ENCODE results near the gene ATP1A2.

ATP1A2 gene

GRCh38 chr1:160075836-160076235 lies 39.7 kb upstream of the ATP1A2 start:
- Histone ChIP-seq H3K9me3 (ENCODE audit: insufficient read depth, low read length) (no peaks in the 10 kb centered on the region), H4K20me1 (ENCODE audit: insufficient read depth, low read length) (no peaks in the 10 kb centered on the region), H3K4me3 (ENCODE audit: low read length) (no peak overlapping the region), H3K36me3 (replicated peaks; ENCODE audit: low read depth, low read length) (no peaks in the 10 kb centered on the region), H2AFZ (ENCODE audit: low read depth, low read length) (no peak overlapping the region), H3K4me1 (ENCODE audit: low read length) (peaks cover 3% of the 10 kb centered on the region), H3K27me3 (ENCODE audit: low read depth, low read length) (peaks cover 42% of the 10 kb centered on the region), H3K9ac (ENCODE audit: low read length) (no peak overlapping the region), H3K79me2 (ENCODE audit: low read length) (no peaks in the 10 kb centered on the region), H3K4me2 (ENCODE audit: low read length) (no peak overlapping the region), H3K27ac (ENCODE audit: low read length) (no peak overlapping the region)
- TF ChIP-seq CTCF (IDR thresholded peaks at IDR 0.05; ENCODE audit: low read depth, low read length) (no peak), EZH2phosphoT487 (IDR thresholded peaks at IDR 0.05; ENCODE audit: low read depth) (no peak)

GRCh38 chr1:160076295-160076694 lies 39.3 kb upstream of the ATP1A2 start:
- peaks cover 42% of the 10 kb centered on the region for H3K27me3 ChIP-seq (ENCODE audit: low read depth, low read length)
- H3K27ac ChIP-seq (ENCODE audit: low read length) = no peak overlapping the region
- TF ChIP-seq CTCF (IDR thresholded peaks at IDR 0.05; ENCODE audit: low read depth, low read length) = no peak
- TF ChIP-seq EZH2phosphoT487 (IDR thresholded peaks at IDR 0.05; ENCODE audit: low read depth) = no peak
- no peaks in the 10 kb centered on the region for H4K20me1 ChIP-seq (ENCODE audit: insufficient read depth, low read length)
- H3K4me3 ChIP-seq (ENCODE audit: low read length) = no peak overlapping the region
- no peaks in the 10 kb centered on the region for H3K79me2 ChIP-seq (ENCODE audit: low read length)
- no peak overlapping the region for H3K4me2 ChIP-seq (ENCODE audit: low read length)
- peaks cover 3% of the 10 kb centered on the region for H3K4me1 ChIP-seq (ENCODE audit: low read length)
- H3K36me3 ChIP-seq (replicated peaks; ENCODE audit: low read depth, low read length) = no peaks in the 10 kb centered on the region
- H3K9me3 ChIP-seq (ENCODE audit: insufficient read depth, low read length) = no peaks in the 10 kb centered on the region
- no peak overlapping the region for H2AFZ ChIP-seq (ENCODE audit: low read depth, low read length)
- H3K9ac ChIP-seq (ENCODE audit: low read length) = no peak overlapping the region

- Histone ChIP-seq H3K79me2 (ENCODE audit: low read length) (no peaks in the 10 kb centered on the region), H4K20me1 (ENCODE audit: insufficient read depth, low read length) (no peaks in the 10 kb centered on the region), H3K27me3 (ENCODE audit: low read depth, low read length) (peaks cover 44% of the 10 kb centered on the region), H3K9ac (ENCODE audit: low read length) (no peak overlapping the region), H3K4me3 (ENCODE audit: low read length) (no peak overlapping the region), H3K36me3 (replicated peaks; ENCODE audit: low read depth, low read length) (no peaks in the 10 kb centered on the region), H3K9me3 (ENCODE audit: insufficient read depth, low read length) (no peaks in the 10 kb centered on the region), H3K4me1 (ENCODE audit: low read length) (peaks cover 3% of the 10 kb centered on the region), H2AFZ (ENCODE audit: low read depth, low read length) (no peak overlapping the region), H3K4me2 (ENCODE audit: low read length) (no peak overlapping the region), H3K27ac (ENCODE audit: low read length) (no peak overlapping the region)
- TF ChIP-seq CTCF (IDR thresholded peaks at IDR 0.05; ENCODE audit: low read depth, low read length) = no peak
- no peak for TF ChIP-seq EZH2phosphoT487 (IDR thresholded peaks at IDR 0.05; ENCODE audit: low read depth)
Observed at GRCh38 chr1:160077486-160077885, 38.1 kb upstream of the ATP1A2 start.

- Histone ChIP-seq H3K4me1 (ENCODE audit: low read length) (peaks cover 3% of the 10 kb centered on the region), H3K4me3 (ENCODE audit: low read length) (peak overlapping the region; percentile 15; the same call in 1 of the 2 replicates)
Observed at GRCh38 chr1:160078512-160079195, 36.9 kb upstream of the ATP1A2 start.

More at GRCh38 chr1:160078512-160079195, 36.9 kb upstream of the ATP1A2 start:
- H4K20me1 ChIP-seq (ENCODE audit: insufficient read depth, low read length) = no peaks in the 10 kb centered on the region
- TF ChIP-seq CTCF (IDR thresholded peaks at IDR 0.05; ENCODE audit: low read depth, low read length) = peak; percentile 99
- no peak for TF ChIP-seq EZH2phosphoT487 (IDR thresholded peaks at IDR 0.05; ENCODE audit: low read depth)
- H3K9me3 ChIP-seq (ENCODE audit: insufficient read depth, low read length) = no peaks in the 10 kb centered on the region
- peak overlapping the region; percentile 17; the same call in 1 of the 2 replicates for H2AFZ ChIP-seq (ENCODE audit: low read depth, low read length)
- H3K79me2 ChIP-seq (ENCODE audit: low read length) = no peaks in the 10 kb centered on the region
- H3K9ac ChIP-seq (ENCODE audit: low read length) = no peak overlapping the region
- H3K27me3 ChIP-seq (ENCODE audit: low read depth, low read length) = peaks cover 44% of the 10 kb centered on the region
- no peak overlapping the region for H3K27ac ChIP-seq (ENCODE audit: low read length)
- H3K4me2 ChIP-seq (ENCODE audit: low read length) = peak overlapping the region; percentile 56
- H3K36me3 ChIP-seq (replicated peaks; ENCODE audit: low read depth, low read length) = no peaks in the 10 kb centered on the region

Data from OCI-LY3 (cell line).